OCI-LY7 (cell line): ENCODE measurements around the gene CDKN2B-AS1.

Experiments used
- CTCF ChIP-seq: fragments of 200-600 bp; sonication (generic); conservative IDR thresholded peaks from 2 replicates; pipeline ENCODE4 v1.5.1; 2014; ENCODE audit warnings: mild to moderate bottlenecking, antibody characterized with exemption, low read length, moderate library complexity, mixed read lengths
- EZH2phosphoT487 ChIP-seq: fragments of 200-600 bp; sonication (generic); IDR thresholded peaks from 2 replicates; pipeline ENCODE4 v1.6.1; 2018; ENCODE audit warnings: low read depth, borderline replicate concordance, mild to moderate bottlenecking, mixed run types, antibody characterized with exemption, low read length, moderate library complexity, mixed read lengths

DNA sequence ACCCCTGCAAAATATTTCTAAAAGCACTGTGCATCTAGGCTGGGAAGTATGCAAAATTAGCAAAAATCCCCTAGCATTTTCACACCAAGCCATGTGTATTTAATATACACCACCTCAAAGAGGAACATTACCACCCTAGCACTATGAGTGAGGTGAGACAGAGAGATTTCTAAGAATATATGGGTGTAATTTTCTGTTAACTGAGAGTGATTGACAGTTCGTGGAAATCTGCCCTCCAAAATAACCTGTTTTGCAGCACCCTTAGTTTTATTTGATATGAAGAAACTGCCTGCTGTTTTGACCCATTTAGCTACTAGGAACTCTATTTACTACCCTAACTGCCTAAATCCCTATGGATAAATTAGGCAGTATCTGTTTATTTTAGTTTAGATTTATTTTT lies 78.8 kb downstream of the CDKN2B-AS1 start:
- TF ChIP-seq CTCF (no peak), EZH2phosphoT487 (no peak)
